Glomerular visceral epithelial cell (primary cell): ENCODE data around the gene CAD.

Source experiments
- DNase-seq: peaks from one replicate; pipeline ENCODE4 v3.0.0-alpha.2; 2016; ENCODE audit errors: extremely low spot score

CAD gene

GRCh38 chr2:27225526-27225925, 8.4 kb downstream of the CAD start:
- DNase-seq, result no peak

- no peak for DNase-seq
Observed at GRCh38 chr2:27227501-27227900, 10.3 kb downstream of the CAD start.

DNA sequence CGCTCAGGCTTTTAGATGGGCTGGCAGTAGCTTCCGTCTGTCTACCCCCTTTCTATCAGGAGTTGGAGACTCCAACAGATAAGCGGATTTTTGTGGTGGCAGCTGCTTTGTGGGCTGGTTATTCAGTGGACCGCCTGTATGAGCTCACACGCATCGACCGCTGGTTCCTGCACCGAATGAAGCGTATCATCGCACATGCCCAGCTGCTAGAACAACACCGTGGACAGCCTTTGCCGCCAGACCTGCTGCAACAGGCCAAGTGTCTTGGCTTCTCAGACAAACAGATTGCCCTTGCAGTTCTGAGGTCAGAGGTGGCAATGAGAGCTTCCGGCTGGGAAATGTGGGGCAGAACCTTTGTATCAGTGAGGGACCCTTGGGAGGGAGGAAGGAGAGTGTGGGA, 14.8 kb downstream of the CAD start:
- no peak for DNase-seq

- DNase-seq, result no peak
Observed at GRCh38 chr2:27233341-27233740, 16.2 kb downstream of the CAD start.

DNA sequence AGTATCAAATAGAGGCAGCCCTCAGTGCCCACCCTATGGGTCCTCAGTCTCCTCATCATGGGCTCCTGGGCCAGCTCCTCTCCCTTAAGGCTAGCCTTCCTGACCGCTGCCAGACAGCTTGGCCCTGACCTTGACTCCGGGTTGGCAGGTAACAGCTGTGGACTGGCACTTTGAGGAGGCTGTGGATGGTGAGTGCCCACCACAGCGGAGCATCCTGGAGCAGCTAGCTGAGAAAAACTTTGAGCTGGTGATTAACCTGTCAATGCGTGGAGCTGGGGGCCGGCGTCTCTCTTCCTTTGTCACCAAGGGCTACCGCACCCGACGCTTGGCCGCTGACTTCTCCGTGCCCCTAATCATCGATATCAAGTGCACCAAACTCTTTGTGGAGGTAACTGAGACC, 19.0 kb downstream of the CAD start:
- DNase-seq, result no peak

- DNase-seq, result no peak
Observed at GRCh38 chr2:27236626-27237025, 19.5 kb downstream of the CAD start.

DNA sequence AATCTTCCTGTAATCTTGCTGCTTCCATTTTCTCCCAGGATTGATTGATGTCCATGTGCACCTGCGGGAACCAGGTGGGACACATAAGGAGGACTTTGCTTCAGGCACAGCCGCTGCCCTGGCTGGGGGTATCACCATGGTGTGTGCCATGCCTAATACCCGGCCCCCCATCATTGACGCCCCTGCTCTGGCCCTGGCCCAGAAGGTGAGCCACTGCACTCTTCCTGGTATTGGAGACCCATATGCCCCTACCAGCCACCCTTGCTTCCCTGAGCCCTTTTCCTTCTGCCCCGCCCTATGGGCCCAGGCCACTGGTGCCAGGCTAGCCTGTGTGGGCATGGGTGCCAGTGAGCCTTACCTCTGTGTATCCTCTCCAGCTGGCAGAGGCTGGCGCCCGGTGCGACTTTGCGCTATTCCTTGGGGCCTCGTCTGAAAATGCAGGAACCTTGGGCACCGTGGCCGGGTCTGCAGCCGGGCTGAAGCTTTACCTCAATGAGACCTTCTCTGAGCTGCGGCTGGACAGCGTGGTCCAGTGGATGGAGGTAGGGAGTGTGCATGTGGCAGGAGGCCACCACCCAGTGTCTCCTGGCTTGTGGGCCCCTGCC, 20.3 kb downstream of the CAD start:
- no peak for DNase-seq

DNA sequence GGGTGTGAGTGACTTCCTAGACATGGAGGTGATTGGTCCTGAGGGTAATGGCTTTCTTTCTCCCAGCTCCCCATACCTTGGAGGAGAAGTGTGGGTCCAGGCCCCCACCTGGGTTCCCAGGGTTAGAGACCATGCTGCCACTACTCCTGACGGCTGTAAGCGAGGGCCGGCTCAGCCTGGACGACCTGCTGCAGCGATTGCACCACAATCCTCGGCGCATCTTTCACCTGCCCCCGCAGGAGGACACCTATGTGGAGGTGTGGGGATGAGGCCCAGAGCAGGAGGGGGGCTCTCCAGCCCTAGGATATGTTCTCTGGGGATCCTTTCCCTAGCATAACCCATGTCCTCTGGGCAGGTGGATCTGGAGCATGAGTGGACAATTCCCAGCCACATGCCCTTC, 21.8 kb downstream of the CAD start:
- DNase-seq, result no peak

GRCh38 chr2:27240406-27240805, 23.2 kb downstream of the CAD start:
- no peak for DNase-seq

- peak; percentile 27 for DNase-seq
Observed at GRCh38 chr2:27241761-27242613, 24.8 kb downstream of the CAD start.

DNA sequence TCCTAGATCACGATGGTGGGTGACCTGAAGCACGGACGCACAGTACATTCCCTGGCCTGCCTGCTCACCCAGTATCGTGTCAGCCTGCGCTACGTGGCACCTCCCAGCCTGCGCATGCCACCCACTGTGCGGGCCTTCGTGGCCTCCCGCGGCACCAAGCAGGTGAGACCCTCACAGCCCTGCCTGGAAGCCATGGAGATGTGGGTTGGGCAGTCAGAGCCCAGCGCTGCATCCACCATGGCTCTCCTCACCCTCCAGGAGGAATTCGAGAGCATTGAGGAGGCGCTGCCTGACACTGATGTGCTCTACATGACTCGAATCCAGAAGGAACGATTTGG, 25.4 kb downstream of the CAD start:
- no peak for DNase-seq

DNA sequence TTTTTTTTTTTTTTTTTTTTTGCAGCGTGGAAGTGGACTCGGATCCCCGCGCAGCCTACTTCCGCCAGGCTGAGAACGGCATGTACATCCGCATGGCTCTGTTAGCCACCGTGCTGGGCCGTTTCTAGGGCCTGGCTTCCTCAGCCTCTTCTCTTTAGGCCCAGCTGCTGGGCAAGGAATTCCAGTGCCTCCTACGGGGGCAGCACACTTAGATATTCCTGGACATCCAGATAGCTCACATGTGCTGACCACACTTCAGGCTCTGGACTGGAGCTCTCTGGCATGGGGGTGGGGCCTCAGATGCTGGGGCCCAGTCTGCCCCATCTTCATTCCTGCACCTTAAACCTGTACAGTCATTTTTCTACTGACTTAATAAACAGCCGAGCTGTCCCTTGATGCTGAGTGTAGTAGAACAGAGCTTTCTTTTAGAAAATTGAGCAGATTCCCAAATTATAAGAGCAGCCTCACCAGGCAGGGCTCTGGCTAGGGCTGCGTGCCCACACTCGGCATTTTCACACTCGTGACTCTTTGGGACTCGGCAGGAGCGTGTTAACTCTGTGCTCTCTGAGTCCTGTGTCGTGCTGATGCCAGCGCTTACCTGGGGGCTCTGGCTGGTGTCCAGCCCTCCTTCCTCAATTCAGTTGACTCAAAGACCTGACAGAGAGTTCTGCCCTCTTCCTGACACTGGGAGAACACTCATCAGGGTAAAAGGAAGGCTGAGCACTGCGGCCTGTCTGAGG, 26.4 kb downstream of the CAD start:
- no peak for DNase-seq

DNA sequence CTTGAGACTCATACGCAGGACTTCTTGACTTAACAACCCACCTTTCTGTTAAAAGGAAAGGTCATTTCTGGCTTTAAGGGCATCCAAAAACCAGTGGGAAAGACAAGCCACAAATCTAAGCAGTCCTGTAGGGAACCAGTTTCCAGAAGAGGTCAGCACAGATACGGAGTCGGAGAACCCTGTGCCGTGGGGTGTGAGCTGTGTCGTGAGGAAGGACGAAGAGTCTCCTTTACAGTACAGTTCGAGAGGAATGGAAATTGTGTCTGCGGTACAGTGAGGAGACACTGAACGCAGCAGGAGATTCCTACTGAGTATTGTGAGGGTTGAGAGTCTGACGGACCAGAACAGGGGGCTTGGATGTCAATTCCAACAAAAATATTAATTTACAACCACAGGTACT, 27.9 kb downstream of the CAD start:
- no peak for DNase-seq

DNA sequence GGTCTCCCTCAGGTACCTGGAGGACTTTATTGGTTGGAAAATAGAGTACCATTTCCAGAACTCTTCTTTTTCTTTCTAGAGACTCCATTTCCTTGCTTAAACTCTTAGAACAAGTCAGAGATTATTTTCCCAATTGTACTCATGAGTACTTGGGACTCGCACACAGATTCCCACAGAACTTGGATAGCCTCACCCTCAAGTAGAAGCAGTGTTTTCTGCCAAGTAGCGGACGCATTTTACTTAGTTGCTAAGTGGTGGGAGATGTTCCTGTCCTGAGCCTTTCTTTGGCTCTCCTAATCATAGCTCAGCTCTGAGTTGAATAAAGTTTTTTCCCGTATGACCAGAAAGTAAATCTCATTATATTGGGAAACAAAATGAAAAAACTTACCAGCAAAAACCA, 28.5 kb downstream of the CAD start:
- DNase-seq, result no peak

- DNase-seq, result no peak
Observed at GRCh38 chr2:27247893-27248292, 30.7 kb downstream of the CAD start.

DNA sequence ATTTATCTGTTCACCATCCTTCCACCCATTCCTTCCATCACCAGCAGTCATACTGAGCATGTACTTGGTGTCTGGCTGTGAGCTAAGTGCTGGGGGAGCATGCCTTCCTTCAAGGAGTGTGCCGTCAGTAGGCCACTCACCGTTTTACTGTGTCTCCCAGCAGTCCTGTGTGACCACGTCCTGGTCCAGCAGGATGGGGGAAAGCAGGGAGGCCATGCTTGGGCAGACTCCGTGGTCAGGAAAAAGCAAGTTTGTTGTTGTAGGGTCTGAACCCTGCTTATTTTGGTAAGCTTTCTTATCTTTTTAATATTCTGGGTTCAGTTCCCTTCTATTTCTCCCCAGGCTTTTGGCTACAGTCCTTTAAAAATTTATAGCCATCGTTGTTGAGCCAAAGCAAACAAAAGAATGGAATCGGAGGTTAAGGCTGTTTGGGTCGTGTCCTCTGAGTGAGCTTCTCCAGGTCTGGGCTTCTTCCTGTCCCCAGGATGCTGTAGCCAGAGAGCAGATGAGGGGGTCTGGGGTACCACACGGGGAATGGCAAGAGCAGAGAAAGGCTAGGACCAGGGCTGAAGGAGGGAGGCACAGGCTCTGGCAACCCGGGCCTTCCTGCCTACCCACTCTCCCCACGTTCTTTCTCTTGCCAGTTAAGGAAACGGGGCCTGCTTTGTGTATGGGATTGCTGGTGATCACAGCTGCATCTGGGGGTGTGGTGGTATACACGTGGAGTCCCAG, 32.2 kb downstream of the CAD start:
- DNase-seq, result no peak

DNA sequence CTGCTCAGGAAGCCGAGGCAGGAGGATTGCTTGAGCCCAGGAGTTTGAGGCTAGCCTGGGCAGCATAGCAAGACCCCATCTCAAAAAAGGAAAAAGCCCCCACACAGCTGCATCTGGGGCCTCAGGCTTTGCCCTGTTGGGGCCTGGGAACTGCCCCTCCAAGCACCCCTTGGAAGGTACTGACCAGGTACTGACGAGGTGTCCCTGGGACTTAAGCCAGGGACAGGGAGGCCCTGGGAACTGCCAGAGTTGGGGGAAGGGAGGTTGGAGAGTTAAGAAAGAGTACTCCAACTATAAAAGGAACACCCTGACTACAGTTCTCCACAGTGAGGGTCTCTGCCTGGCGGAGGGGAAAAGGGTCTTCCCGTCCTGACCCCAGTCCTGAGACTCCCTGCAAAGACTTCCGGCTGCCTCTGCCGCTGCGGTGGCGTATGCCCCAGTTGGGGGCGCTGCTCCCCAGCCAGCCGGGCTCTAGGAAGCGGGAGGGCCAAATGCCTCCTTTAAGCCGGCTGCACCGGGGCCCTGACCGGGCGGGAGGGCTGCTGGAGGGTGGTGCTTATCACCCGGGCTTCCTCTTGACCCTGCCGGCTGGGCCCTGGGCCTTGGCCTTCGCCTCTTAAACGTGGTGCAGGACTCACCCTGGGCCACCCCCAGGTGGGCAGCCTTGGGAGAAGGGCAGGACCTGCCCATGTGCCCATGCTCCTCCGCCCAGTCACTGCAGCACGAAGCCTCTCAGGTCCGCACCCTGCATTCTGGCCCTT, 32.9 kb downstream of the CAD start:
- no peak for DNase-seq

GRCh38 chr2:27250652-27251379, 33.6 kb downstream of the CAD start:
- no peak for DNase-seq

- DNase-seq, result no peak
Observed at GRCh38 chr2:27251766-27252165, 34.6 kb downstream of the CAD start.

DNA sequence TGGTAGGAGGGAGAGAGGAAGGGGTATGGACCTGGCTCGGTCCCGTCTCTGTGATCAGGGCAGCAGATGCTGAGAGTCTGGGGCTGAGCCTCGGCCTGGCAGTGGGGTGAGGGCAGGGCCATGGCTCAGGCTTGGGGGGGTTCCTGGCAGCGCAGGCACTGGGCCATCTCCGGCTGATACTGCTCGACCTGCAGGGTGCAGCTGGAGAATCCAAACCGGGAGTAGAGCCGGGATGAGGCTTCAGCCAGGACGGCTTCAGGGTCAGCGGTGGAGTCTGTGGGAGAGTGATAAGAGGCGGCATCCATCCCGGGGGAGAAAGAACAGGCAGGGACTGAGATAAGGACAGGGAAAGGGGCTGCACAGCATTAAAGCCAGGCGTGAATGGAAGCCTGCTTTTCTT, 38.0 kb downstream of the CAD start:
- DNase-seq, result no peak

- no peak for DNase-seq
Observed at GRCh38 chr2:27255660-27256059, 38.5 kb downstream of the CAD start.
